Esophagus squamous epithelium (tissue), 4 donors: ENCODE results near the gene CCM2.

ENCODE experiments used
- POLR2A ChIP-seq, 4 donors: fragments of 450-650 bp; IDR thresholded peaks; one replicate each; pipeline ENCODE4 v1.6.1; 2017; ENCODE audit warnings: antibody characterized with exemption in 4 of 4, mild to moderate bottlenecking in 4 of 4, moderate library complexity in 3 of 4
- TF ChIP-seq, protein P1 (sequence below), 6 experiments: fragments of 450-650 bp in 4 of 6; fragments of 200-600 bp in 2 of 6; sonication (generic) in 2 of 6; IDR thresholded peaks; one replicate each; pipeline ENCODE4 v1.5.1; 2016 to 2019; ENCODE audit warnings: antibody characterized with exemption in 6 of 6, mild to moderate bottlenecking in 4 of 6, moderate library complexity in 4 of 6

DNA sequence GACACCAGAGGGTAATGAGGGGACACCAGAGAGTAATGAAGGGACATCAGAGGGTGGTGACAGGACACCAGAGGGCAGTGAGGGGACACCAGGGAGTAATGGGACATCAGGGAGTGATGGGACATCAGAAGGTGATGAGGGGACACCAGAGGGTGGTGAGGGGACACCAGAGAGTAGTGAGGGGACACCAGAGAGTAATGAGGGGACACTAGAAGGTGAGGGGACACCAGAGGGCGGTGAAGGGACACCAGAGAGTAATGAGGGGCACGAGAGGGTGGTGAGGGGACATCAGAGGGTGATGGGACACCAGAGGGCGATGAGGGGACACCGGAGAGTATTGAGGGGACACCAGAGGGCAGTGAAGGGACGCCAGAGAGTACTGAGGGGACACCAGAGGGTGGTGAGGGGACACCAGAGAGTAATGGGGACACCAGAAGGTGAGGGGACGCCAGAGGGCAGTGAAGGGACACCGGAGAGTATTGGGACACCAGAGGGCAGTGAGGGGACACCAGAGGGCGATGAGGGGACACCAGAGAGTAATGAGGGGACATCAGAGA, 78.2 kb downstream of the CCM2 start:
- TF ChIP-seq, protein P1, sequence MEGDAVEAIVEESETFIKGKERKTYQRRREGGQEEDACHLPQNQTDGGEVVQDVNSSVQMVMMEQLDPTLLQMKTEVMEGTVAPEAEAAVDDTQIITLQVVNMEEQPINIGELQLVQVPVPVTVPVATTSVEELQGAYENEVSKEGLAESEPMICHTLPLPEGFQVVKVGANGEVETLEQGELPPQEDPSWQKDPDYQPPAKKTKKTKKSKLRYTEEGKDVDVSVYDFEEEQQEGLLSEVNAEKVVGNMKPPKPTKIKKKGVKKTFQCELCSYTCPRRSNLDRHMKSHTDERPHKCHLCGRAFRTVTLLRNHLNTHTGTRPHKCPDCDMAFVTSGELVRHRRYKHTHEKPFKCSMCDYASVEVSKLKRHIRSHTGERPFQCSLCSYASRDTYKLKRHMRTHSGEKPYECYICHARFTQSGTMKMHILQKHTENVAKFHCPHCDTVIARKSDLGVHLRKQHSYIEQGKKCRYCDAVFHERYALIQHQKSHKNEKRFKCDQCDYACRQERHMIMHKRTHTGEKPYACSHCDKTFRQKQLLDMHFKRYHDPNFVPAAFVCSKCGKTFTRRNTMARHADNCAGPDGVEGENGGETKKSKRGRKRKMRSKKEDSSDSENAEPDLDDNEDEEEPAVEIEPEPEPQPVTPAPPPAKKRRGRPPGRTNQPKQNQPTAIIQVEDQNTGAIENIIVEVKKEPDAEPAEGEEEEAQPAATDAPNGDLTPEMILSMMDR (IDR thresholded peaks at IDR 0.05): no peak
- TF ChIP-seq POLR2A (IDR thresholded peaks at IDR 0.05): no peak
